Eye (tissue), 1 donor: Measurements from ENCODE around the gene MSANTD3.

Experiments used
- DNase-seq: peaks from one replicate; pipeline ENCODE4 v3.0.0-alpha.2; 2015

MSANTD3 gene

GRCh38 chr9:100466829-100467221, 39.9 kb downstream of the MSANTD3 start:
- no peak for DNase-seq

GRCh38 chr9:100468041-100468440, 41.1 kb downstream of the MSANTD3 start:
- no peak for DNase-seq

GRCh38 chr9:100472268-100472667, 45.3 kb downstream of the MSANTD3 start:
- no peak for DNase-seq

- DNase-seq: peak; percentile 92
Measured at GRCh38 chr9:100472788-100473275, 45.9 kb downstream of the MSANTD3 start, which contains the start of gene TMEFF1. Gene TMEFF1, plus strand, starts transcription at chr9:100473149. Its CDS starts 396 bp downstream, at chr9:100473545.

GRCh38 chr9:100473276-100474081, 46.5 kb downstream of the MSANTD3 start:
- peak; percentile 81 for DNase-seq

GRCh38 chr9:100474082-100474923, 47.4 kb downstream of the MSANTD3 start:
- peak; percentile 79 for DNase-seq

GRCh38 chr9:100474924-100475276, 48.0 kb downstream of the MSANTD3 start:
- DNase-seq: no peak

- no peak for DNase-seq
Measured at GRCh38 chr9:100477241-100477640, 50.3 kb downstream of the MSANTD3 start.

GRCh38 chr9:100478192-100478591, 51.2 kb downstream of the MSANTD3 start:
- no peak for DNase-seq

GRCh38 chr9:100479820-100480219, 52.9 kb downstream of the MSANTD3 start:
- no peak for DNase-seq

- DNase-seq: no peak
Measured at GRCh38 chr9:100485196-100485595, 58.3 kb downstream of the MSANTD3 start.

- no peak for DNase-seq
Measured at GRCh38 chr9:100486479-100487176, 59.7 kb downstream of the MSANTD3 start.

- no peak for DNase-seq
Measured at GRCh38 chr9:100488177-100488576, 61.2 kb downstream of the MSANTD3 start.

- DNase-seq: no peak
Measured at GRCh38 chr9:100489836-100490235, 62.9 kb downstream of the MSANTD3 start.

GRCh38 chr9:100492952-100493351, 66.0 kb downstream of the MSANTD3 start:
- no peak for DNase-seq

- DNase-seq: no peak
Measured at GRCh38 chr9:100498592-100498991, 71.6 kb downstream of the MSANTD3 start.

- no peak for DNase-seq
Measured at GRCh38 chr9:100499460-100499859, 72.5 kb downstream of the MSANTD3 start.

GRCh38 chr9:100499866-100500265, 72.9 kb downstream of the MSANTD3 start:
- no peak for DNase-seq
